ENCODE measurements around the gene EHD3.

DNA sequence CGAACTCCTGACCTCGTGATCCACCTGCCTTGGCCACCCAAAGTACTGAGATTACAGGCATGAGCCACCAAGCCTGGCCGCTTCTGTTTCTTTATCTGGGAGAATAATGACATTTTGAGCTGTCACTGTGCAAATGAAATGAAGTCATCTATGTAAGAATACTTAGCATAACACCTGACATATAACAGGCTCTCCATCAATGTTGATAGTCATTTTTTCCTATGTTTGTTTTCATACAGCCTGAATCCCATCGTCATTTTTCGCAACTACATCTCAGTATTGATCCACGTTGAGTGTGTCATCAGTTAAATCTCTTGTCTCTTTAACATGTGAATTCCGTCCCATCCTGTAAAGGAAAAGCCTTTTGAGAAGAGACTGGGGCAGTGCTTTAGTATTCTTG is 10.2 kb upstream of the EHD3 start:
- TF ChIP-seq EP300 (IDR thresholded peaks at IDR 0.05; ENCODE audit: borderline replicate concordance) (no peak), FOXM1 (IDR thresholded peaks at IDR 0.05; ENCODE audit: borderline replicate concordance, low read depth) (no peak), EGR1 (IDR thresholded peaks at IDR 0.05) (no peak), RAD21 (IDR thresholded peaks at IDR 0.05; ENCODE audit: low read depth) (no peak), TCF12 (IDR thresholded peaks at IDR 0.05; ENCODE audit: low read depth) (no peak), NFIC (IDR thresholded peaks at IDR 0.05) (no peak), CEBPB (IDR thresholded peaks at IDR 0.05) (no peak), TAF1 (IDR thresholded peaks at IDR 0.05; ENCODE audit: low read depth) (no peak), YY1 (IDR thresholded peaks at IDR 0.05; ENCODE audit: low read depth) (no peak), TEAD4 (IDR thresholded peaks at IDR 0.05) (no peak)
- TF ChIP-seq, protein P1, sequence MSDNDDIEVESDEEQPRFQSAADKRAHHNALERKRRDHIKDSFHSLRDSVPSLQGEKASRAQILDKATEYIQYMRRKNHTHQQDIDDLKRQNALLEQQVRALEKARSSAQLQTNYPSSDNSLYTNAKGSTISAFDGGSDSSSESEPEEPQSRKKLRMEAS (IDR thresholded peaks at IDR 0.05) = no peak
- TF ChIP-seq, protein P2, sequence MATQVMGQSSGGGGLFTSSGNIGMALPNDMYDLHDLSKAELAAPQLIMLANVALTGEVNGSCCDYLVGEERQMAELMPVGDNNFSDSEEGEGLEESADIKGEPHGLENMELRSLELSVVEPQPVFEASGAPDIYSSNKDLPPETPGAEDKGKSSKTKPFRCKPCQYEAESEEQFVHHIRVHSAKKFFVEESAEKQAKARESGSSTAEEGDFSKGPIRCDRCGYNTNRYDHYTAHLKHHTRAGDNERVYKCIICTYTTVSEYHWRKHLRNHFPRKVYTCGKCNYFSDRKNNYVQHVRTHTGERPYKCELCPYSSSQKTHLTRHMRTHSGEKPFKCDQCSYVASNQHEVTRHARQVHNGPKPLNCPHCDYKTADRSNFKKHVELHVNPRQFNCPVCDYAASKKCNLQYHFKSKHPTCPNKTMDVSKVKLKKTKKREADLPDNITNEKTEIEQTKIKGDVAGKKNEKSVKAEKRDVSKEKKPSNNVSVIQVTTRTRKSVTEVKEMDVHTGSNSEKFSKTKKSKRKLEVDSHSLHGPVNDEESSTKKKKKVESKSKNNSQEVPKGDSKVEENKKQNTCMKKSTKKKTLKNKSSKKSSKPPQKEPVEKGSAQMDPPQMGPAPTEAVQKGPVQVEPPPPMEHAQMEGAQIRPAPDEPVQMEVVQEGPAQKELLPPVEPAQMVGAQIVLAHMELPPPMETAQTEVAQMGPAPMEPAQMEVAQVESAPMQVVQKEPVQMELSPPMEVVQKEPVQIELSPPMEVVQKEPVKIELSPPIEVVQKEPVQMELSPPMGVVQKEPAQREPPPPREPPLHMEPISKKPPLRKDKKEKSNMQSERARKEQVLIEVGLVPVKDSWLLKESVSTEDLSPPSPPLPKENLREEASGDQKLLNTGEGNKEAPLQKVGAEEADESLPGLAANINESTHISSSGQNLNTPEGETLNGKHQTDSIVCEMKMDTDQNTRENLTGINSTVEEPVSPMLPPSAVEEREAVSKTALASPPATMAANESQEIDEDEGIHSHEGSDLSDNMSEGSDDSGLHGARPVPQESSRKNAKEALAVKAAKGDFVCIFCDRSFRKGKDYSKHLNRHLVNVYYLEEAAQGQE (IDR thresholded peaks at IDR 0.05; ENCODE audit: low read depth) = no peak
